Right atrium auricular region (tissue), 2 donors: ENCODE results near the gene PTGFRN. TPM values are rescaled to one million over a fixed set of nuclear protein-coding genes. Genes with fewer than 3 reads are reported as not detected.

Experiments
- DNase-seq: peaks from one replicate; pipeline ENCODE4 v3.0.0-alpha.2; 2019; ENCODE audit warnings: low spot score
- H3K27ac ChIP-seq, 2 donors: fragments of 200-600 bp; sonication (generic); 1 replicate in 1 of 2; 2 replicates in 1 of 2; pipeline ENCODE4 v1.5.1; 2016 to 2019
- H3K27me3 ChIP-seq, 2 donors: fragments of 200-600 bp; sonication (generic); one replicate each; pipeline versions ENCODE4 v1.5.1 to v1.6.0; 2017 to 2019
- H3K36me3 ChIP-seq: fragments of 200-600 bp; sonication (generic); one replicate; pipeline ENCODE4 v1.5.1; 2016
- H3K4me1 ChIP-seq, 2 donors: fragments of 200-600 bp; sonication (generic); one replicate each; pipeline versions ENCODE4 v1.5.1 to v1.6.0; 2017 to 2019
- H3K4me3 ChIP-seq, 2 donors: fragments of 200-600 bp; sonication (generic); 1 replicate in 1 of 2; 2 replicates in 1 of 2; pipeline ENCODE4 v1.5.1; 2017 to 2019; ENCODE audit warnings: mild to moderate bottlenecking in 1 of 2, moderate library complexity in 1 of 2
- H3K9me3 ChIP-seq, 2 donors: fragments of 200-600 bp; sonication (generic); one replicate each; pipeline ENCODE4 v1.5.1; 2019
- total RNA-seq, 2 donors: library from RNA; depleted of rRNA; stranded (reverse); fragments of >200 nt; gene quantifications; one replicate each; pipeline ENCODE4 v1.1.0, GENCODE V29; 2016
- TF ChIP-seq, protein P1 (sequence below), 2 donors: fragments of 200-600 bp; sonication (generic); IDR thresholded peaks; one replicate each; pipeline ENCODE4 v1.5.1; 2019; ENCODE audit warnings: antibody characterized with exemption in 2 of 2

PTGFRN gene
- total RNA-seq, 2 donors from 2014 or later = 129 to 141 TPM

DNA sequence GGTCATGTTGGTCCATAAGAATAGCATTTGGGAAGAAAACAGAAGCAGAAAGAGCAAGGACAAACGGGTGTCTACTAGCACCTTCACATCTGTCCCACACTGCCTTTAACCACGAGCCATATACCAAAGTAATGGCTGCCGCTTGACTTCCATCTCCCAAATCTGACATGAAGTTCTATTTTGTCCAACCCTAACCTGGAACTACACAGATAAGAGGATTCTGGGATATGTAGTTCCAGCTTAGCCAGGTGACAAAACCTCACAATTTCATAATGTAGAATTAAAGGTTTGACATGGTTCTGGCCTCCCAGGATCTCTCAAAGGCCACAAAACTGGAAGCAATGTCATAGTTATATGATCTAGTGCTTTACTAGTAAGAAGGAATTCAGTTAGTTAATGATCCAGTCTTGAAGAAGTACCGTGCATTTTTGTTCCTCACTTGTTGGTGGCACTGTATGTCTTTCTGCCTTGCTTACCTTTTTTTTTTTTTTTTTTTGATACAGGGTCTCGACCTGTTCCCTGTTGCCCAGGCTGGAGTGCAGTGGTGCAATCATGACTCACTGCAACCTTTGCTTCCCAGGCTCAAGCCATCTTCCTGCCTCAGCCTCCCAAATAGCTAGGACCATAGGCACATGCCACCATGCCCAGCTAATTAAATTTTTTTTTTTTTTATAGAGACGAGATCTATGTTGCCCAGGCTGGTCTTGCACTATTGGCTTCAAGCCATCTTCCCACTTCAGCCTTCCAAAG, 17.5 kb downstream of the PTGFRN start:
- TF ChIP-seq, protein P1, sequence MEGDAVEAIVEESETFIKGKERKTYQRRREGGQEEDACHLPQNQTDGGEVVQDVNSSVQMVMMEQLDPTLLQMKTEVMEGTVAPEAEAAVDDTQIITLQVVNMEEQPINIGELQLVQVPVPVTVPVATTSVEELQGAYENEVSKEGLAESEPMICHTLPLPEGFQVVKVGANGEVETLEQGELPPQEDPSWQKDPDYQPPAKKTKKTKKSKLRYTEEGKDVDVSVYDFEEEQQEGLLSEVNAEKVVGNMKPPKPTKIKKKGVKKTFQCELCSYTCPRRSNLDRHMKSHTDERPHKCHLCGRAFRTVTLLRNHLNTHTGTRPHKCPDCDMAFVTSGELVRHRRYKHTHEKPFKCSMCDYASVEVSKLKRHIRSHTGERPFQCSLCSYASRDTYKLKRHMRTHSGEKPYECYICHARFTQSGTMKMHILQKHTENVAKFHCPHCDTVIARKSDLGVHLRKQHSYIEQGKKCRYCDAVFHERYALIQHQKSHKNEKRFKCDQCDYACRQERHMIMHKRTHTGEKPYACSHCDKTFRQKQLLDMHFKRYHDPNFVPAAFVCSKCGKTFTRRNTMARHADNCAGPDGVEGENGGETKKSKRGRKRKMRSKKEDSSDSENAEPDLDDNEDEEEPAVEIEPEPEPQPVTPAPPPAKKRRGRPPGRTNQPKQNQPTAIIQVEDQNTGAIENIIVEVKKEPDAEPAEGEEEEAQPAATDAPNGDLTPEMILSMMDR (IDR thresholded peaks at IDR 0.05) = no peak
- DNase-seq = no peak
- Histone ChIP-seq H3K9me3 (no peaks in the 10 kb centered on the region), H3K27me3 (no peaks in the 10 kb centered on the region), H3K4me3 (no peak overlapping the region), H3K36me3 (no peaks in the 10 kb centered on the region), H3K27ac (peak overlapping the region in 1 of 2 donors; percentile 44), H3K4me1 (peaks cover 4 to 30% of the 10 kb centered on the region in 2 donors)

DNA sequence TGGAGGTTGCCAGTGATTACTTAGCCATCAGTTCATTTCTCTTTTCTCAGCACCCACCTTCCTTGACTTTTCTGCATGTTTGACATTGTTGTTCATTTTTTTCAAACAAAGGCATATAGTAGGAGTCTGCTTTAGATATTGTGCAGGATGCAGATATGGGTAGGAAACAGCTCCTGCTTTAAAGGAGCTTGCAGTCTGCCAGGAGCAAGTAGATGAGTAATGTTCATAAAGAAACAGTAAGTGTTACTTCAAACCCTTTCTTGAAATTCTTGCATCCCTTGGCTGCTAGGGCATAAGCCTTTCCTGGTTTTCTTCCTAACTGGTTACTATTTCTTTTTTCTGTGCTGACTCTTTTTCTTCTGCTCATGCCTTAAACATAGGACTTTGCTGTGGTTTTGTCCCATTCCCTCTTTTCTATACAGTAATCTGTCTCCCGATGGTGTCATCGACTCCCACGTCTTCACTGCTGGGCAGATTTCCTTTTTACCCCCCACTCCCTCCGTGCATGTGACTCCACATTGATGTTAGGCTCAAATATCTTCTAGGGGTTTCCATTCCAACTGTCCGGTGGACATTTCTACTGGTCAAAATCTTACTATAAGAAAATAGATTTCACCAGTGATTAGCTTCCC, 20.4 kb downstream of the PTGFRN start:
- Histone ChIP-seq H3K4me1 (peaks cover 0 to 14% of the 10 kb centered on the region in 2 donors), H3K4me3 (no peak overlapping the region), H3K9me3 (no peaks in the 10 kb centered on the region), H3K27ac (peak overlapping the region in 1 of 2 donors; percentile 48), H3K27me3 (no peaks in the 10 kb centered on the region), H3K36me3 (no peaks in the 10 kb centered on the region)
- peak; percentile 13 for DNase-seq
- TF ChIP-seq, protein P1 (IDR thresholded peaks at IDR 0.05) = no peak

DNA sequence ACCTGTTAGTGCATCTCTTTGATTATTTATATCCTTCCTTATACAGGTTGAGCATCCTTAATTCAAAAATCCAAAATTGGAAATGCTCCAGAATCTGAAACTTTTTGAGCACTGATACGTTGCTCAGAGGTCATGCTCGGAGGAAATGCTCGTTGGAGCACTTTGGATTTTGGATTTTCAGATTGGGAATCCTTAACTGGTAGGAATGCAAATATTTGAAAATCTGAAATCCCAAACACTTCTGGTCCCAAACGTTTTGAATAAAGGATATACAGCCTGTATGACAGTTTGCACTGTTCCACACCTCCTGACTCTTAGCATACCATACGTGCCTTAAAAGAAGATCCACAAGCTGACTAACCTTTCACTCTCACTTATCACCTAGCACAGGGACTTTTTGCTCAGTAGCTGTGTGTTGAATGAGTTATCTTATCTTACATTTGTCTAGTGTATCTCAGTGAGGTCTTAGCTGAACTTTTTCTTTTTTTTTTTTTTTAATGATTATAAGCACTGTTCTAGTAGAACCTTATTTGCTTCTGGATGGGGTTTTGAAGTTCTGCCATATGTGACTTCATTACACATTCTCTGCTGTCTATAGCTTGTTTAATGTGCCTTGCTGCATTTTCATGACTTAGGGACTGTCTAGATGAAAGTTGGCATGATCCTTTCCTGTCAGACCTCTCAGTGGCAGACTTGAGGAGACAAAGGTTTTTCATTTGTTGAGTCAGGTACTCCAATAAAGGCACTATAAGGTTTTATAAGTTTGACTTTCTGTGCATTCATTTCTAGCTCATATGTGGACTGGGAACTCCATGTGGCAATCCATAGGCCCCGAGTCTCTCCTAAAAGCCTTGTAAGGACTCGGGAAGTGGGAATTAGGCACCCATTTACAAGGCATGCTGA, 21.6 kb downstream of the PTGFRN start:
- TF ChIP-seq, protein P1 (IDR thresholded peaks at IDR 0.05) = no peak
- Histone ChIP-seq H3K9me3 (no peaks in the 10 kb centered on the region), H3K27me3 (no peaks in the 10 kb centered on the region), H3K4me1 (peaks cover 0 to 14% of the 10 kb centered on the region in 2 donors), H3K27ac (peak overlapping the region in 1 of 2 donors; percentile 48), H3K4me3 (no peak overlapping the region), H3K36me3 (no peaks in the 10 kb centered on the region)
- DNase-seq = peak; percentile 11

DNA sequence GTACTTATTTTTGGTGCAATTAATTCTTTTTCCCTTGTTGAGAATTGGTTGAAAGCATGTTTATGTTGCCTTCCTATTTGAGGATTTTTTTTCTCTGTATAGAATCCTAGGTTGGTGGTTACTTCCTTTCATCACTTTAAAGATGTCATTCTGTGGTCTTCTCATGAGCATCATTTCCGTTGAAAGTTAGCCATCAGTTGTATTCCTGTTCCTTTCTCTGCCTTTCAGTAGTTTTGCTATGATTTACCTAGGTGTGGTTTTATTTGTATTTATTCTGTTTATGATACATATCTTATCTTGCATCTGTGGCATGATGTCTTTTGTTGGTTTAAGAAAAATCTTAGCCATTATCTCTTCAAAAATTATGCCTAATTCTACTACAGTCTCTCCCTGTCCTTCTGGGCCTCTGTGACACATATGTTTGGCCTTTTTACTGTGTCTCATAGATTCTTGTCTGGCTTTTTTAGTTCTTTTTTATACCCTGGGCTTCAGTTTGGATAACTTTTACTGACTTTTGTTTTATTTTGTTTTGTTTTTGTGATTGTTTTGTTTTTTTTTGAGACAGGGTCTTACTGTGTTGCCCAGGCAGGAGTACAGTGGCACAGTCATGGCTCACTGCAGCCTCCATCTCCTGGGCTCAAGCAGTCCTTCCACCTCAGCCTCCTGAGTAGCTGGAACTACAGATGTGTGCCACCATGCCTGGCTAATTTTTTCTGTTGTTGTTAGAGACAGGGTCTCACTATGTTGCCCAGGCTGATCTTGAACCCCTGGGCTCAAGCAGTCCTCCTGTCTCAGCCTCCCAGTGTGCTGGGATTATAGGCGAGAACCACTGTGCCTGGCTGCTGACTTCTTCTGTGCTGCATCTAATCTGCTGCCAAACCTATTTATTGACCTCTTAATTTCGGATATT, 24.1 kb downstream of the PTGFRN start:
- peak; percentile 30 for DNase-seq
- H3K4me3 ChIP-seq = no peak overlapping the region
- TF ChIP-seq, protein P1 (IDR thresholded peaks at IDR 0.05) = no peak
- H3K36me3 ChIP-seq = no peaks in the 10 kb centered on the region
- peaks cover 0 to 10% of the 10 kb centered on the region in 2 donors for H3K4me1 ChIP-seq
- no peaks in the 10 kb centered on the region for H3K27me3 ChIP-seq
- H3K9me3 ChIP-seq = no peaks in the 10 kb centered on the region
- H3K27ac ChIP-seq = peak overlapping the region in 1 of 2 donors; percentile 2
